ENCODE measurements around the gene KCTD14. TPM values are rescaled to one million over a fixed set of nuclear protein-coding genes. Genes with fewer than 3 reads are reported as not detected.

The KCTD14 gene
- total RNA-seq, 1 experiment from 2014 or later, result 17.6 TPM

DNA sequence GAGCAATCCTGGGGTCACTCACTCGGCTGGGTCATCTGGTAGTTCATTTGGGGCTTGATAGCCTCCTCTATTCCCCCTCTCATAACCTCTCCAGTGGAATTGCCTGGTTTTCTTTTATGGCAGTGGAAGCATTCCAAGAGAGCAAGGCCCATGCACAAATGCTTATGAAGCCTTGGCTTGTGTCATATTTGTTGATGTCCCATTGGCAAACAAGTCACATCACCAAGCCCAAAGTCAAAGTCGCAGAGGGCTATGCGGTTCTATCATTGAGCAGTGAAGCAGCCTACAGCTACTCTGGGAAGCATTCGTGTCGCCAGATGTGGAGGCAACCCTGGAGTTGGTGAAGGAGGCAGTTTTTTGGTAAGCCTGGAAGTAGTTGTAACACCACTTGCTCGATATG, 12.3 kb downstream of the KCTD14 start:
- TF ChIP-seq CTCF (IDR thresholded peaks at IDR 0.05; ENCODE audit: unreplicated experiment), result no peak
- Mint-ChIP-seq H3K4me3 (ENCODE audit: low read depth, unreplicated experiment) (no peak overlapping the region), H3K9me3 (ENCODE audit: low read depth, unreplicated experiment) (no peaks in the 10 kb centered on the region), H3K27ac (ENCODE audit: unreplicated experiment) (no peak overlapping the region), H3K4me1 (ENCODE audit: low read depth, unreplicated experiment) (no peaks in the 10 kb centered on the region), H3K27me3 (ENCODE audit: unreplicated experiment) (no peaks in the 10 kb centered on the region), H3K36me3 (ENCODE audit: insufficient read depth, unreplicated experiment) (peaks cover 9% of the 10 kb centered on the region)
- CTCF ChIA-PET, result no interaction called here
- intact Hi-C loops (cut with micrococcal nuclease; ENCODE audit: unreplicated experiment), result no loop called here
- BruUV-seq (replicated peaks), result no TSS peak
- no peak for DNase-seq

DNA sequence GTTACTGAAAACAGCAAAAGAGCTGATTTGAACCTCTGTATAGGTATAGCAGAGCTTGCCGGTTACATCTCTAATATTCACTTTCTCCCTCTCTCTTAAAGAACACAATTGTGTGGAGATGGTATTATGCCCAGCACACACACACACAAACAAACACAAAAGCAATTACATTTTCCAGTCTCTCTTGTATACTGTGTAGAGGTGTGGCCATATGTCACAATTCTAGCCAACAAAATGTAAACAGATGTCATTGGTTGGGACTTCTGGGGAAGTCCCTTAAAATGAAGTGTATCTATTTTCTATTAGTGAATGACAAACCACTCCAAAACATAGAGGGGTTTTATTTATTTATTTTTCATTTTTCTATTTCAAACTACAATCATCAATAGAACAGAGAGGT, 12.8 kb downstream of the KCTD14 start:
- H3K27me3 Mint-ChIP-seq (ENCODE audit: unreplicated experiment), result no peaks in the 10 kb centered on the region
- no peaks in the 10 kb centered on the region for H3K9me3 Mint-ChIP-seq (ENCODE audit: low read depth, unreplicated experiment)
- H3K4me1 Mint-ChIP-seq (ENCODE audit: low read depth, unreplicated experiment), result no peaks in the 10 kb centered on the region
- peaks cover 5% of the 10 kb centered on the region for H3K36me3 Mint-ChIP-seq (ENCODE audit: insufficient read depth, unreplicated experiment)
- BruUV-seq (replicated peaks), result no TSS peak
- TF ChIP-seq CTCF (IDR thresholded peaks at IDR 0.05; ENCODE audit: unreplicated experiment), result no peak
- CTCF ChIA-PET, result no interaction called here
- no peak overlapping the region for H3K4me3 Mint-ChIP-seq (ENCODE audit: low read depth, unreplicated experiment)
- H3K27ac Mint-ChIP-seq (ENCODE audit: unreplicated experiment), result no peak overlapping the region
- intact Hi-C loops (cut with micrococcal nuclease; ENCODE audit: unreplicated experiment), result no loop called here
- no peak for DNase-seq

DNA sequence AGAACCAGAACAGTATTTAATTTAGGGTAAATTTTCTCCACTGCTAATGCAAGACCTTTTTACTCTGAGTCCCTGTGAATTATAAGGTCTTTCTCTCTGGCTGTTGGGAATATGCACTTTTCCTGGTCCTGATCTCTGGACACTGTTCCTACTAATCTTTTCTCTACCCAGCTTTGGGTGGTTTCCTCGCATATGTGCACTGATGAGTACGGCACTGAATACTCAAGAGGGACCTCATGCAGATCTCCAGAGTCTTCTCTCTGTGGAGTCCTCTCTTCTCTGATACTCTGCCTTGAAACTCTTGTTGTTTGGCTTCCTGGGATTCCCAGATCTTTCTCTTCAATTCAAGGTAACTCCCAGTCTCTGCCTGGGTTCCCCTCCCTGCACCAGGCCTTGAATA, 14.0 kb downstream of the KCTD14 start:
- no TSS peak for BruUV-seq (replicated peaks)
- DNase-seq, result no peak
- CTCF ChIA-PET, result no interaction called here
- TF ChIP-seq CTCF (IDR thresholded peaks at IDR 0.05; ENCODE audit: unreplicated experiment), result no peak
- Mint-ChIP-seq H3K9me3 (ENCODE audit: low read depth, unreplicated experiment) (no peaks in the 10 kb centered on the region), H3K4me3 (ENCODE audit: low read depth, unreplicated experiment) (no peak overlapping the region), H3K27me3 (ENCODE audit: unreplicated experiment) (no peaks in the 10 kb centered on the region), H3K36me3 (ENCODE audit: insufficient read depth, unreplicated experiment) (peaks cover 4% of the 10 kb centered on the region), H3K27ac (ENCODE audit: unreplicated experiment) (no peak overlapping the region), H3K4me1 (ENCODE audit: low read depth, unreplicated experiment) (no peaks in the 10 kb centered on the region)
- intact Hi-C loops (cut with micrococcal nuclease; ENCODE audit: unreplicated experiment), result no loop called here

GRCh38 chr11:78000193-78000592, 22.9 kb downstream of the KCTD14 start:
- no peaks in the 10 kb centered on the region for H3K36me3 Mint-ChIP-seq (ENCODE audit: insufficient read depth, unreplicated experiment)

More at GRCh38 chr11:78000193-78000592, 22.9 kb downstream of the KCTD14 start:
- BruUV-seq (replicated peaks), result no TSS peak
- peak; percentile 56 for DNase-seq
- intact Hi-C loops (cut with micrococcal nuclease; ENCODE audit: unreplicated experiment), result loop anchor here (1.0 kb wide), 1 partner anchor 224 kb away; no protein-coding TSS in a partner anchor
- no peaks in the 10 kb centered on the region for H3K9me3 Mint-ChIP-seq (ENCODE audit: low read depth, unreplicated experiment)
- H3K4me3 Mint-ChIP-seq (ENCODE audit: low read depth, unreplicated experiment), result no peak overlapping the region
- peaks cover 3% of the 10 kb centered on the region for H3K4me1 Mint-ChIP-seq (ENCODE audit: low read depth, unreplicated experiment)
- CTCF ChIA-PET, result interaction anchor here (1.9 kb wide), 1 partner anchor 46 kb away, joined by 4 read pairs; no protein-coding TSS in a partner anchor
- H3K27me3 Mint-ChIP-seq (ENCODE audit: unreplicated experiment), result no peaks in the 10 kb centered on the region
- no peak overlapping the region for H3K27ac Mint-ChIP-seq (ENCODE audit: unreplicated experiment)
- TF ChIP-seq CTCF (IDR thresholded peaks at IDR 0.05; ENCODE audit: unreplicated experiment), result peak; percentile 70
